HCT116 (cell line): ENCODE measurements around the gene CARMIL1.

ENCODE experiments used
- CTCF ChIP-seq, 3 experiments: fragments of 200-600 bp in 1 of 3; sonication (generic) in 1 of 3; IDR thresholded peaks in 2 of 3; conservative IDR thresholded peaks in 1 of 3; 2 replicates each; pipeline ENCODE4 v1.5.1; 2012 to 2017; ENCODE audit warnings: low read depth in 2 of 3, low read length in 2 of 3, antibody characterized with exemption in 1 of 3, borderline replicate concordance in 1 of 3, control low read depth in 1 of 3, mild to moderate bottlenecking in 1 of 3, mixed read lengths in 1 of 3, mixed run types in 1 of 3, moderate library complexity in 1 of 3; ENCODE audit not compliant: insufficient read depth in 1 of 3
- EZH2phosphoT487 ChIP-seq: fragments of 200-600 bp; IDR thresholded peaks from 2 replicates; pipeline ENCODE4 v1.6.1; 2018; ENCODE audit warnings: antibody characterized with exemption, borderline replicate concordance
- MAX ChIP-seq: IDR thresholded peaks from 2 replicates; pipeline ENCODE4 v1.6.1; 2012
- SIN3A ChIP-seq: IDR thresholded peaks from 2 replicates; pipeline ENCODE4 v1.6.1; 2012; ENCODE audit warnings: low read depth

GRCh38 chr6:25266456-25267100, 12.6 kb upstream of the CARMIL1 start:
- TF ChIP-seq CTCF (IDR thresholded peaks at IDR 0.05 in 2 of 3, conservative IDR thresholded peaks at IDR 0.05 in 1 of 3; ENCODE audit: borderline replicate concordance in 1 of 3, insufficient read depth in 1 of 3, low read depth in 2 of 3, low read length in 2 of 3) = no peak
- TF ChIP-seq EZH2phosphoT487 = no peak
- TF ChIP-seq SIN3A = no peak
- TF ChIP-seq MAX = no peak
